GM19043 (cell line): ENCODE data around the gene HSPG2.
"Not testable (repeated sequence)": the region's sequence is repeated elsewhere in the genome, so short reads cannot be mapped to it uniquely, and the experiment has no call there.

ENCODE experiments used
- ATAC-seq: cut with Tn5 transposase; IDR thresholded peaks from one replicate; pipeline ENCODE4 v1.9.1; 2021; ENCODE audit warnings: low read depth; ENCODE audit not compliant: unreplicated experiment

HSPG2 gene

DNA sequence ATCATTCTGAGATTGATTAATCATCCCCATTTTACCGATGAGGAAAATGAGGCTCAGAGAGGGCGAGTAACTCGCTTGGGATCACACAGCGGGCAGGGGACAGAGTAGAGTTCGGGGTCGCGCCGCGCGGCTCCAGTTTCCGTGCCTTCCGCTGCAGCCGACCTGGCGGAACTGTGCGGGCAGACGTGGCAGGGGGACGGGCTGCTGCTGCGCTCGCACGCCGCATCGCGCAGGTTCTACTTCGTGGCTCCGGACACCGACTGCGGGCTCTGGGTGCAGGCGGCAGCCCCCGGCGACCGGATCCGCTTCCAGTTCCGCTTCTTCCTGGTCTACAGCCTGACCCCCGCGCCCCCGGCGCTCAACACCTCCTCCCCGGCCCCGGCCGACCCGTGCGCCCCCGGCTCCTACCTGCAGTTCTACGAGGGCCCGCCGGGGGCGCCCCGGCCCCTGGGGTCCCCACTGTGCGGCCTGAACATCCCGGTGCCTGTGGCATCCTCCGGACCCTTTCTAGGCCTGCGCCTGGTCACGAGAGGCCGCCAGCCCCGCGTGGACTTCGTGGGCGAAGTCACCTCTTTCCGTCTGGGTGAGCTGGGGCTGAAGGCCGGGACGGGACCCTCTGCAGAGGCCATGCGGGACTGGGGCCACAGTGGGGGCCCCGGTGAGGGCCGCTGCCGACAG, 122.7 kb downstream of the HSPG2 start:
- ATAC-seq, result no peak

DNA sequence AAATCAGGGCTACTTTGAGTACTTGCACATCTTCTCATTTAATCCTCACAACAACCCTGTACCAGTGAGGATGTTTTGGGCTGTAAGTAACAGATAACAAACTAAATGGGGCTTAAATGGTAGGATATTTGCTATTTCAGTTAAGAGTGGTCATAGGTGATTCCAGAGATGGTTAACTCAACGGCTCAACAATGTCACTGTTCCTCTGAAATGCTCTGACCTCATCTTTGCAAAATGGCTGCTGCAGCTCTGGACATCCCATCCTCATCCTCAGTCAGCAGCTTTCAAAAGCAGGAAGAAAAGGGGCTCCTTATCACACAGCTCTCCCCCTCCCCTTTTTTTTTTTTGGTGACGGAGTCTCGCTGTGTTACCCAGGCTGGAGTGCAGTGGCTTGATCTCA, 123.6 kb downstream of the HSPG2 start:
- no peak for ATAC-seq

DNA sequence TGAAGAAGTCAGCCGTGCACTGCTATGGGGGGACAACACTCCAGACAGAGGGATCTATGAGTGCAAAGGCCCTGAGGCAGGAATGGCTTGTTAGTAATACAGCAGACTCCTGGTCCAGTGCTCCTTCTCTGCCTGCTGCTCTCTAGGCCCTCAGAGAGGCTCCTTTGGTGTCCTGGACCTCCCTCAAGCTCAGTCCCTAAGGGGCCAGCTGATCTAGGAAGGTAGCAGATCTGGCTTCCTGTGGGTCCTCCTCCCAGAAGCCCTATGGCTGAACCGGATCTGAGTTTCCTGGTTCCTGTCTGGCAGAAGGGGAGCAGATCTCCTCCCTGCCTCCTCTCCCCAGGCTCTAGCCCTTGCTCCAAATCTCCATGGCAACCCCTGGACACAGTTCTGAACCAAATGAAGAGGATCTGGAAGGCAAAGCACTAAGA, 125.2 kb downstream of the HSPG2 start, which contains the start of gene LDLRAD2:
LDLRAD2 (plus strand) TSS at position 391 of the 431 bp plus-strand sequence. CDS start 187 bp downstream, outside the sequence.
- no peak for ATAC-seq

DNA sequence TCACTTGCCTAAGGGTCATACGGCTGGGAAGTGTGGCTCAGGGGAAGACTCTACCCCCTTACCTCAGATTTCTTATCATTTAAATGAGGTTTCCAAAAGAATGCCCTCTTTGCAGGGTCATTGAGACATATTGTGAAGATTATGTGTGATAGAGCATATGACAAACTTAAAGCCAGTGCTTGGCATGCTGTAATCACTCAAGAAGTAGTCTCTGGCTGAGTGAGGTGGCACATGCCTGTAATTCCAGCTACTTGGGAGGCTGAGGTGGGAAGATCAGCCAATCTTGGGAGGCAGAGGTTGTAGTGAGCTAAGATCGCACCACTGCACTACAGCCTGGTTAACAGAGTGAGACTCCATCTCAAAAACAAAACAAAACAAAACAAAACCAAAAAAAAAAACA, 132.6 kb downstream of the HSPG2 start:
- no peak for ATAC-seq

DNA sequence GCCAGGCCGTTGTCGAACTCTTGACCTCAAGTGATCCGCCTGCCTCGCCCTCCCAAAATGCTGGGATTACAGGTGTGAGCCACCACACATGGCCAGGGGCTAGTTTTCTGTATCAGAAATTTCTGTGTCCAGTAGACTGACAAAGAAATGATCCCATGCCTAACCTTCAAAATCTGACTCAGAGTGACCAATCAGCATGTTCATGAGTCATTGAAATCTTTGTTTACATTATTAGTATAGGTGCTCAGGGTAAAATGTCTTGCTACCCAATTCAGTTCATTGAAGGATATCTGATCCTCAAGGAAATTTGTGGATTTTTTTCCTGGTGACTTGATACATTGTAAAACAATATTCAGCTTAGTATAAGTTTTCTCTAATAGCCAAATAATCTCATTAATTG, 136.0 kb downstream of the HSPG2 start:
- ATAC-seq, result no peak

DNA sequence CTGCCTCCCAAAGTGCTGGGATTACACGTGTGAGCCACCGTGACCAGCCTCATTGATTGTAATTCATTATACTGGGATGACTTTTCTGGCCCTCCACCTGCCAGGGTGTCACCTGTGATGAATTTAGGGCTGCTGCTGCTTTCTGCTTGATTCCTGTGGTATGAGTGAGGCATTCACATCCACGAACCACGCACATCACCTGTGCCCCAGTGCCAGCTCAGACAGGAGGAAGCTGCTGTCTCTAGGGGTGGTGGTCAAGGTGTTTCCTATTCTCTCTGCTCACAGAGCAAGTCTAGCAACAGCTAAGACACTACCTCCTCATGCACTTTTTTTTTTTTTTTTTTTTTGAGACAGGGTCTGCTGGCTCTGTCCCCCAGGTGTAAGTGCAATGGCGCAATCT, 137.4 kb downstream of the HSPG2 start:
- ATAC-seq, result no peak

DNA sequence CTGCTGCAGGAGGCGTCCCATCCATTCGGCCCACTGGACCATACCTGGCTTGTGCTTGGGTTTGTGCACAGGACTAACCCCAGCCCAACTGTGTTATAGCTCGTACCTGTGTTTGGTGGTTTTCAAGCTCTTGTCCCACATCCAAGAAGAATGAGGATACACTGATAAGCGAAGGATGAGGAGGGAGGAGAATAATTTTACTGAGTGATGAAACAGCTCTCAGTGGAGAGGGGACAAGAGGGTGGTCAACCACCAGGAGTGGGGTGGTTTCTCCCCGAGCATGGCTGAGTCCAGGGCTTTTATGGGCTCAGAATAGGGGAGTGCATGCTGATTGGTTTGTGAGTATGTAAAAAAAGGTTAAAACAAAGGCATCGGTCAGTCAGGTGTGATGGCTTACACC, 142.0 kb downstream of the HSPG2 start:
- ATAC-seq, result no peak

DNA sequence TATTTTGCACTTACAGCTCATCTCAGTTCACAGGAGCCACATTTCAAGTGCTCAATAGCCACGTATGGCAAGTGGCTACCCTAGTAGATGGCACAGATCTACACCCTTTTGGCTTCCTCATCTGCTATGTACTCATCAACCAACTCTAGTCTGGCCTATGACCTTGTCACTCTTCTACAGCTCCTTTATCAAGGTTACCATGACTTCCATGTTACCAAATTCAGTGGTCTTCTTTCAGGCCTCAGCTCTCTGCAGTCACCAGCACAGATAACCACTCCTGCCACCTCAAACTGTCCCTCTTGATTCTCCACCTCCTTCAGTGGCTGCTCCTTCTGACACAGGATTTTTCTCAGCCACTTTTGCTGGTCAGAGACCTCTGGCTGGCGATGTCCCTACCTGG, 142.5 kb downstream of the HSPG2 start:
- ATAC-seq, result no peak

DNA sequence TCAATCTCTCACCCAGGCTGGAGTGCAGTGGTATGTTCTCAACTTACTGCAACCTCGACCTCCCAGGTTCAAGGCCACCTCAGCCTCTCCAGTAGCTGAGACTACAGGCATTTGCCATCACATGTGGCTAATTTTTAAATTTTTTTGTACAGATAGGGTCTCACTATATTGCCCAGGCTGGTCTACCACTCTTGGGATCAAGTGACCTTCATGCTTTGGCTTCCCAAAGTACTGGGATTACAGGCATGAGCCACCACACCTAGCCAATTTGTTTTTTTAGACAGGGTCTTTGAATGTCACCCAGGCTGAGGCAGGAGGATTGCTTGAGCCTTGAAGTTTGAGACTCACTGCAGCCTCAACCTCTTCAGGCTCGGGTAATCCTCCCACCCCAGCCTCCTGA, 144.0 kb downstream of the HSPG2 start:
- no peak for ATAC-seq

DNA sequence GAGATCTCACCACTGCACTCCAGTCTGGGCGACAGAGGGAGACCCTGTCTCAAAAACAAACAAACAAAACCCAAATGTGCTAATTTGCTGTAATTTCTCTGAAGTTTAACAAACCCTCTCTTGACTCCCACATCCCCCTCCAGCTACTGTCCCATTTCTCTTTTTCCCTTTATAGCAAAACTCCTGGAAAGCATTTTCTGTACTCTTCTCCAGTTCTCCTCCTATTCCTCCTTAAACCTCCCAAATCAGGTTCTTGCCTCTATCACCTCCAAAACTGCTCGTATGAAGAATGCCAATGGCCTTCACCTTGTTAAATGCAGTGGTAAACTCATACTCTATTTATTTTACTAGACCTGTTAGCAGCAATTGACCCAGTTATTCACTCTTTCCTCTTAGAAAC, 150.5 kb downstream of the HSPG2 start:
- ATAC-seq, result no peak

DNA sequence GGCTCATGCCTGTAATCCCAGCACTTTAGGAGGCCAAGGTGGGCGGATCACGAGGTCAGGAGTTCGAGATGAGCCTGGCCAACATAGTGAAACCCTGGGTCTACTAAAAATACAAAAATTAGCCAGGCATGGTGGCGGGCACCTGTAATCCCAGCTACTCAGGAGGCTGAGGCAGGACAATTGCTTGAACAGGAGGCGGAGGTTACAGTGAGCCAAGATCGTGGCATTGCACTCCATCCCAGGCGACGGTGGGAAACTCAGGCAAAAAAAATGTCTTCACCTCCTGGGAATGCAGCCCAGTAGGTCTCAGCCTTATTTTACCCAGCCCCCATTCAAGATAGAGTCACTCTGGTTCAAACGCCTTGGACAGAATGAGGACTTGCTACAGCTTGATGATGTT, 151.3 kb downstream of the HSPG2 start:
- ATAC-seq, result not testable (repeated sequence)

DNA sequence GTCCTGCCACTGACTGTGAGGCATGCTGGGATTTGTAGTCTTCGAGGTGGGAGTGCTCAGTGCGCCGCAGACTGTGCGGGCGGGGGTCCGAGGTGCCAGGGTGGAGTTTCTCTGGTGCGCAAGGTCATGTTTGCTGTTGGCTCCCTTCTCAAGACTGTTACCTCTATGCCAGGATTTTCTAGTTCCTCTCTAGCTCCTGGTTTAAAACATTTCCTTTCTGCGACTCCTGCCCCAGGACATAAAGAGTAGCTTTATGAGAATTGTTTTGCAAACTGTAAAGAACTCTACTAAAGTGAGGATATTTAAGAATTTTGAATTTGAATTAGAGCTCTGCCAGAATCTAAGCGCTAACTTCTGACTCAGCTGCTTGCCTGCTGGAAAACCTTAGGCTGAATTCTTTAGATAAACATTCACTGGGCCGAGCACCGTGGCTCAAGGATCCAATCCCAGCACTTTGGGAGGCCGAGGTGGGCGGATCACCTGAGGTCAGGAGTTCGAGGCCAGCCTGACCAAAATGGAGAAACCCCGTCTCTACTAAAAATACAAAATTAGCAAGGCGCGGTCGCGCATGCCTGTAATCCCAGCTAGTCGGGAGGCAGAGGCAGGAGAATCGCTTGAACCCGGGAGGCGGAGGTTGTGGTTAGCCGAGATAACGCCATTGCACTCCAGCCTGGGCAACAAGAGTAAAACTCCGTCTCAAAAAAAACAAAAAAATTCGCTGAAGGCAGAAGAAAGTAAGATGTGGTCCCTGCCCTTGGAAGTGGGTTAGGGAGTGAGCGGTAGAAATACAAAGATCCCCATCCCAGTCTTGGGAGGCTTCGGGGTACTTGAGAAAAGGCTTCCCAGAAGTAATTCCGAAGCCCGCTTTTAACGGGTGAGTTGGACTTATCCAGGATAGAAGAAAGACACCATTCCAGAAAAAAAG, 153.2 kb downstream of the HSPG2 start:
- no peak for ATAC-seq

DNA sequence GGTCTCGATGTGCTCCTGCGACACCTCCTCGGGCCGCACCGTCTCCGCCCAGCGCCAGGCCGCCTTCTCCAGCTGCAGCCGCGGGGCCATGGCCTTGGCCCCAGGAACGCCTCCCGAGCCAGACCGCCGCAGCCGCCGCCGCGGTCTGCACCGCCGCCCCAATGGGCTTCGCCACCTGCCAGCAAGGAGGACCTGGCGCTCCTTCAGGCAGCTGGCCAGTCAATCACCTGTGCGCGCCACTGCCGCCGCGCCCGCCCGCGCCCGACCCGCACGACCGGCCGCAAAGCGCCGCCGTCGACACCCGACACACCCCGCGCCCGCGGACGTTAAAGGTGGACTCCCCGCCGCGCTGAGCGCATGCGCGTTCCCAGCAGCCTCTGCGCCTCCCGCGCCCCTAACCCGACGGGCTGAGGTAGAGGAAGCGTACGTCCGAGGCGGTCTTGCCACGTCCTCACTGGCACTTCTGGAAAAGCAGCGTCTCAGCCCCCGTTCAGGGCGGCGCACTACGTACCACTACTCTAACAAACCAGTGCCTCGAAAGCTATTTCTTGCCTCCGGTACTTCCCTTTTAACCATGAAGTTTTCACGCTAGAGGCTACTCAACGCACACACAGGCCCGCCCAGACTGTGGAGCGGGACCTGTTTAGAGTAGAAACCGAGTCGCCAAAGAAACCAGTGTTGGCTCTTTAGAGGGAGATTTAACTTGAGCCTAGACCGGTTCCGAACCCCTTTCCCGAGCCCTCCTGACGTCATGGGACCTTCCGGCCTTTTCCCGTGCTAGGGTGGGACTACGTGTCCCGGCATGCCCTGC, 154.0 kb downstream of the HSPG2 start, which contains the start of gene USP48:
USP48 (minus strand) TSS at position 282 of the 811 bp plus-strand sequence; CDS start at position 90, 192 bp downstream.
- peak; percentile 62 for ATAC-seq

DNA sequence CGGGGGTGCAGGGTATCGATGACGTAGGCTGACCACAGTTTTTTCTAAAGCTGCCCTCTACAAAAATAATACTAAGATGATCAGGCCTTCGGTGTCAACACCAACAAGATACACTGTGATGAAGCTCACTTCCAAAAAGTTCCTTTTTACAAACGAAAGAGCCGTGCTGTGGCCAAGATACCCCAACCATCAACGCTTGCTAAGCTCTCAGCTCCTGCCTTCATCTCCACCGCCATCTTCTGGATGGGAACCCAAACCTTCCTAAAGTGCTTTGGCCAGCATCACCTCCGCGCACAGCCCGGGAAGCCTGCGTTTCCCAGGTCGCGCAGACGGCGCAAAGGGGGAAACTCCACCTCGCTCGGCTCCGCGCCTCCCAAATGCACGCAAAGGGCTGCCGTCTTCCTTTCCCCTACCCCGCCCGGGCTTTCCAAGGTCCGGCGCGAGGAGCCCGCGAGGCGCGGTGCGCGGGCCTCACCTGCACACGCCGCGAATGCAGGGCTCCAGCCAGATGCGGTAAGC, 154.7 kb downstream of the HSPG2 start:
- peak; percentile 28 for ATAC-seq

DNA sequence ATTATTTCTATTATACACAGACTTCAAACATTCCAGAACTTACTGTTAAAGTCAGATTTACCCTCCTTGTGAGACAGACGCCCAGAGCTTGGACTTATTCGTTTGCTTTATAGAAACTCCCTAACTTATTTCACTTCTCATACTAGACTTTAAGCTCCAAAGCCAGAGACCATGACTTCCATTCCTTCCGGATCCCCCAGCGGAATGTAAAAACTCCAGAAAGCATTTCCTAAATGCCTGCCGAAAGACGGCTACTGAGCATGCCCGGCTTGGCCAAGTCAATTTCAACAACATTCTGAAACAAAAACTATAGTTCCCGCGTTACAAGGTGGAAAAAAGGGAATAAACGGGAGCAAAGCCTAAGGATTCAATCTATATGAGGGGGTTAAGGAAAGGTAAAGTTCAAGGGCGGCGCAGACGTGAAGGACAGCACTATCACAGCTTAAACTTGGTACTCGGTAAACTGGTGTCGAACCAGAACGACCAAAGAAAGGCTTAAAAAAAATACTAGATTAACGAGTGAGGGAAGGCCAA, 155.2 kb downstream of the HSPG2 start:
- ATAC-seq, result no peak

DNA sequence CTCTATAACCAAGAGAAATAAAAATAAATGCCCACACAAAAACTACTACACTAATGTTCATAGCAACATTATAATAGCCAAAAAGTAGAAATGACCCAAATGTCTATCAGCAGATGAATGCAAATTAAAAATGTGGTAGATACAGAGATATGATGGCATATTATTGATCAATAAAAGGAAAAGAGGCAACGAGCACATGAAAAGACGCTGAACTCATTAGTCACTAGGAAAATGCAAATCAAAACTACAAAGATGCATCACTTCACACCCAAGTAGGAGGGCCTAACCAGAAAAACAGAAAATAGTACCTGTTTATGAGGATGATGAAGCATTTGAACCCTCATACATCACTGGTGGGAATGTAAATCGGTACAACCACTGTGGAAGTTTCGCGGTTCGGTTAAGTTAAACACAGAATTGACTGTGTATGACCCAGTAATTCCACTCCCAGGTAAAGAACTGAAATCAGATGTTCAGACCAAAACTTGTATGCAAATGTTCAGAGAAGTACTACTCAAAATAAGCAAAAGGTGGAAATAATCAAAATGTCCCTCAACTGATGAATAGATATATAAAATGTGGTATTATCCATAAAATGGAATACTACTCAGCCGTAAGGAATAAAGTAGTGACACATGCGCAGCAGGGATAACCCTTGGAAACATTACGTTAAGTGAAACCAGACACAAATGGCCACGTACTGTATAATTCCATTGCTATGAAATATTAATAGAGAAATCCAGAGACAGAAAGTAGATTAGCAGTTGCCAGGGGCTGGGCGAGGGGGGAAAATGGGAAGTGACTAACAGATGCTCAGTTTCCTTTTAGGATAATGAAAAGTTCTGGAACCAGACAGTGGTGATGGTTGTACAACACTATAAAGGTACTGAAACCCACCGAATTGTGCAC, 157.2 kb downstream of the HSPG2 start:
- ATAC-seq, result no peak

DNA sequence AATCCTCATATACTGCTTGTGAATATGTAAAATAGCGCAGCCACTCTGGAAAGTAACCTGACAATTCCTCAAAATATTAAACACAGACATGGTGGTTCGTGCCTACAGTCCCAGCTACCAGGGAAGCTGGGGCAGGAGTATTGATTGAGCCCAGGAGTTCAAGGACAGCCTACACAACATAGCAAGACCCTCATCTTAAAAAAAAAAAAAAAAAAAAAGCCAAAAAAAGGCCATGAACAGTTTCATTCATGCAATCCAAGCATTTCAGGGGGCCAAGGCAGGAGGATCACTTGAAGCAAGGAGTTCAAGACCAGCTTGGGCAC, 158.7 kb downstream of the HSPG2 start:
- ATAC-seq, result no peak

DNA sequence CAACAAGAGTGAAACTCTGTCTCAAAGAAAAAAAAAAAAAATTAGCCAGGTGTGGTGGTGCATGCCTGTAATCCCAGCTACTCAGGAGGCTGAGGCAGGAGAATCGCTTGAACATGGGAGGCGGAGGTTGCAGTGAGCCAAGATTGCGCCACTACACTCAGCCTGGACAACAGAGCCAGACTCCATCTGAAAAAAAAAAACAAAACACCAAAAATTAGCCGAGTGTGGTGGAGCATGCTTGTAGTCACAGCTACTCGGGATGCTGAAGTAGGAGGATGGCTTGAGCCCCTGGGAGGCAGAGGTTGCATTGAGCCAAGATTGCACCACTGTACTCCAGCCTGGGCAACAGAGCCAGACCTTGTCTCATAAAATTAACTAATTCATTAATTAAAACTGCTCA, 160.2 kb downstream of the HSPG2 start:
- ATAC-seq, result not testable (repeated sequence)

DNA sequence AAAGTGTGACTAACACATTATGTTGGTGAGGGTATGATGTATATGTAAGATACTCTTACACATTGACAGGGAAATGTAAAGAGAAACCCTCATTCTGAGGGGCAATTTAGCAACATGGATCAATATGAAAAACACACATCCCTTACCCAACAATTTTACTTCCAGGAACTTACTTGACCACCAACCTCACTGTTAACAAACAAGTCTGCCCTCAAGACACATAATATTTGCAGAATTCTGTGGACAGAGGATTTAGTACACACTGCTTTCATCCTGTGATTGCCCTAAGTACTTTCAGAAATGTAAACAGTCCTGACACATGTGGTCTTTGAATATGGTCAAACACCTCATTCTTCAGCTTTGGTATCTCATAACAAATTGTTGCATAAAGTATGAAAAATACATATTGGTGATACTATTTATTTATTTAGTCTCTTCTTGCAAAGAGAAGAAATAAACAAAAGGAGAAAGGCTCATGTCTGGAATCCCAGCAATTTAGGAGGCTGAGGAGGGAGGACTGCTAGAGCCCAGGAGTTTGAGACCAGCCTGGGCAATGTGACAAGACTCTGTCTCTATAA, 161.0 kb downstream of the HSPG2 start:
- no peak for ATAC-seq
